ENCODE measurements around the gene NELL1.

GRCh38 chr11:21403069-21403468, 733.7 kb downstream of the NELL1 start:
- no peak for TF ChIP-seq CTCF (IDR thresholded peaks at IDR 0.05)
- TF ChIP-seq POLR2A (IDR thresholded peaks at IDR 0.05), result no peak

Data from body of pancreas (tissue), 4 donors.